ENCODE results near the gene PRKCE.

GRCh38 chr2:45836740-45837139, 185.3 kb downstream of the PRKCE start:
- TF ChIP-seq EZH2 (IDR thresholded peaks at IDR 0.05) = no peak
- TF ChIP-seq POLR2AphosphoS5 (IDR thresholded peaks at IDR 0.05; ENCODE audit: borderline replicate concordance, low read depth, low read length) = no peak
